HCT116 (cell line): ENCODE data around the gene DGCR8. TPM values are rescaled to one million over a fixed set of nuclear protein-coding genes. Genes with fewer than 3 reads are reported as not detected.

ENCODE experiments used
- ATAC-seq: fragments of 200-7000 bp; cut with Tn5 transposase; 2 replicates; pipeline ENCODE4 v1.9.1; 2020; ENCODE audit warnings: mild to moderate bottlenecking, moderate library complexity
- BruUV-seq: library from RNA; stranded (reverse); fragments of 400-500 nt; replicated peaks from 2 replicates; lab custom pipeline; 2021; lab: Mats Ljungman, UMichigan
- CTCF ChIA-PET: fragments of 300-600 bp; sonication (Branson Sonifier 250); formaldehyde crosslinking; loops from one replicate; lab custom pipeline; 2021; ENCODE audit warnings: antibody characterized with exemption; lab: Charles Lee
- POLR2A ChIA-PET: fragments of 300-600, 350-600 bp; sonication (Branson Sonifier 250); formaldehyde crosslinking; loops from one replicate; lab custom pipeline; 2021; ENCODE audit warnings: antibody characterized with exemption; lab: Charles Lee
- RAD21 ChIA-PET, 2 experiments: fragments of 300-600 bp; sonication (Branson Sonifier 250); formaldehyde crosslinking; loops; one replicate each; lab custom pipeline; 2023; ENCODE audit warnings: low total read pairs in 2 of 2; ENCODE audit not compliant: uncharacterized antibody in 2 of 2, unreplicated experiment in 2 of 2, low non-redundant PET in 1 of 2; lab: Charles Lee
- DNase-seq: peaks from one replicate; pipeline ENCODE4 v3.0.0-alpha.2; 2010; ENCODE audit warnings: low read depth, low spot score
- H2AFZ ChIP-seq: fragments of 200-600 bp; shearing (Covaris generic), sonication (generic); 2 replicates; pipeline ENCODE4 v1.6.1; 2017; ENCODE audit warnings: low read depth, mixed run types, mixed read lengths, antibody characterized with exemption, low read length; ENCODE audit not compliant: poor library complexity, severe bottlenecking
- H3K27ac ChIP-seq: 2 replicates; pipeline ENCODE4 v1.5.1; 2012; ENCODE audit warnings: low read depth, low read length
- H3K27me3 ChIP-seq: fragments of 200-600 bp; sonication (generic); 2 replicates; pipeline ENCODE4 v1.6.1; 2016; ENCODE audit warnings: mixed run types, low read length, mixed read lengths; ENCODE audit not compliant: insufficient read depth
- H3K36me3 ChIP-seq, 2 experiments: fragments of 200-500 bp in 1 of 2; fragments of 200-600 bp in 1 of 2; sonication (Bioruptor generic) in 1 of 2; sonication (generic) in 1 of 2; 2 replicates each; pipeline versions ENCODE4 v1.5.1 to v1.6.1; 2014 to 2016; ENCODE audit warnings: low read length in 2 of 2, inconsistent platforms in 1 of 2, mixed read lengths in 1 of 2, mixed run types in 1 of 2; ENCODE audit not compliant: insufficient read depth in 2 of 2, control insufficient read depth in 1 of 2
- H3K4me1 ChIP-seq, 2 experiments: fragments of 200-600 bp in 1 of 2; sonication (generic) in 1 of 2; 2 replicates each; pipeline versions ENCODE4 v1.5.1 to v1.6.1; 2012 to 2017; ENCODE audit warnings: low read length in 2 of 2, inconsistent platforms in 1 of 2, mild to moderate bottlenecking in 1 of 2, mixed read lengths in 1 of 2, mixed run types in 1 of 2, moderate library complexity in 1 of 2; ENCODE audit not compliant: insufficient read depth in 2 of 2, control insufficient read depth in 1 of 2
- H3K4me2 ChIP-seq: fragments of 200-600 bp; sonication (generic); 2 replicates; pipeline ENCODE4 v1.6.1; 2017; ENCODE audit warnings: mixed run types, low read length, mixed read lengths
- H3K4me3 ChIP-seq, 2 experiments: fragments of 200-600 bp in 1 of 2; sonication (generic) in 1 of 2; replicated peaks in 1 of 2; 2 replicates each; pipeline ENCODE4 v1.5.1; 2011 to 2016; ENCODE audit warnings: low read length in 2 of 2, control low read depth in 1 of 2, low read depth in 1 of 2, mild to moderate bottlenecking in 1 of 2, mixed read lengths in 1 of 2, mixed run types in 1 of 2
- H3K79me2 ChIP-seq: fragments of 200-600 bp; sonication (generic); 2 replicates; pipeline ENCODE4 v1.6.1; 2017; ENCODE audit warnings: mild to moderate bottlenecking, mixed run types, low read length, moderate library complexity, mixed read lengths; ENCODE audit not compliant: insufficient read depth
- H3K9ac ChIP-seq: fragments of 200-600 bp; sonication (generic); 2 replicates; pipeline ENCODE4 v1.6.1; 2016; ENCODE audit warnings: low read length, mixed read lengths
- H3K9me2 ChIP-seq: fragments of 200-600 bp; sonication (generic), shearing (Covaris generic); 2 replicates; pipeline ENCODE4 v1.6.1; 2017; ENCODE audit warnings: mixed run types, mild to moderate bottlenecking, moderate library complexity; ENCODE audit not compliant: insufficient read depth
- H3K9me3 ChIP-seq, 2 experiments: fragments of 200-500 bp in 1 of 2; fragments of 200-600 bp in 1 of 2; sonication (Bioruptor generic) in 1 of 2; sonication (generic) in 1 of 2; 2 replicates each; pipeline ENCODE4 v1.6.1; 2014 to 2017; ENCODE audit warnings: low read length in 2 of 2, mixed read lengths in 2 of 2, inconsistent platforms in 1 of 2, low read depth in 1 of 2, mild to moderate bottlenecking in 1 of 2, mixed run types in 1 of 2, moderate library complexity in 1 of 2; ENCODE audit not compliant: control insufficient read depth in 1 of 2, insufficient read depth in 1 of 2
- H4K20me1 ChIP-seq: fragments of 200-600 bp; sonication (generic), shearing (Covaris generic); 2 replicates; pipeline ENCODE4 v1.6.1; 2017; ENCODE audit warnings: mixed run types, mild to moderate bottlenecking, moderate library complexity; ENCODE audit not compliant: insufficient read depth
- CBX3 ChIP-seq: IDR thresholded peaks from 2 replicates; pipeline ENCODE4 v1.6.1; 2012; ENCODE audit warnings: low read depth
- CEBPB ChIP-seq: IDR thresholded peaks from 2 replicates; pipeline ENCODE4 v1.6.1; 2012; ENCODE audit warnings: low read depth
- EGR1 ChIP-seq: IDR thresholded peaks from 2 replicates; pipeline ENCODE4 v1.6.1; 2012; ENCODE audit warnings: low read depth
- ELF1 ChIP-seq: IDR thresholded peaks from 2 replicates; pipeline ENCODE4 v1.6.1; 2012; ENCODE audit warnings: low read depth, borderline replicate concordance
- EZH2phosphoT487 ChIP-seq: fragments of 200-600 bp; IDR thresholded peaks from 2 replicates; pipeline ENCODE4 v1.6.1; 2018; ENCODE audit warnings: antibody characterized with exemption, borderline replicate concordance
- FOSL1 ChIP-seq: IDR thresholded peaks from 2 replicates; pipeline ENCODE4 v1.6.1; 2012; ENCODE audit warnings: low read depth
- POLR2A ChIP-seq: IDR thresholded peaks from 2 replicates; pipeline ENCODE4 v1.7.0; 2011; ENCODE audit warnings: borderline replicate concordance; ENCODE audit not compliant: insufficient read depth, insufficient read length; ENCODE audit errors: extremely low read depth
- POLR2AphosphoS5 ChIP-seq: IDR thresholded peaks from 2 replicates; pipeline ENCODE4 v1.6.1; 2011; ENCODE audit warnings: mild to moderate bottlenecking, low read depth, low read length, moderate library complexity
- RAD21 ChIP-seq: IDR thresholded peaks from 2 replicates; pipeline ENCODE4 v1.6.1; 2012; ENCODE audit warnings: low read depth, mild to moderate bottlenecking
- SRF ChIP-seq: IDR thresholded peaks from 2 replicates; pipeline ENCODE4 v1.6.1; 2012; ENCODE audit warnings: low read depth
- intact Hi-C: fragments of 100-400 bp; cut with micrococcal nuclease; formaldehyde crosslinking; loops from 2 replicates; pipeline ENCODE4 v1.10.0; 2022
- total RNA-seq: library from RNA; stranded (reverse); gene quantifications from one replicate; pipeline ENCODE4 v1.2.1, GENCODE V29; 2021; ENCODE audit not compliant: unreplicated experiment
- TF ChIP-seq, protein P1 (sequence below): IDR thresholded peaks from 2 replicates; pipeline ENCODE4 v1.6.1; 2012; ENCODE audit warnings: low read depth
- TF ChIP-seq, protein P2 (sequence below): IDR thresholded peaks from 2 replicates; pipeline ENCODE4 v1.6.1; 2012
- TF ChIP-seq, protein P3 (sequence below), 3 experiments: fragments of 200-600 bp in 1 of 3; sonication (generic) in 1 of 3; IDR thresholded peaks in 2 of 3; conservative IDR thresholded peaks in 1 of 3; 2 replicates each; pipeline ENCODE4 v1.5.1; 2012 to 2017; ENCODE audit warnings: low read depth in 2 of 3, low read length in 2 of 3, antibody characterized with exemption in 1 of 3, borderline replicate concordance in 1 of 3, control low read depth in 1 of 3, mild to moderate bottlenecking in 1 of 3, mixed read lengths in 1 of 3, mixed run types in 1 of 3, moderate library complexity in 1 of 3; ENCODE audit not compliant: insufficient read depth in 1 of 3

Gene DGCR8
- total RNA-seq, 1 experiment from 2014 or later: 43.8 TPM

DNA sequence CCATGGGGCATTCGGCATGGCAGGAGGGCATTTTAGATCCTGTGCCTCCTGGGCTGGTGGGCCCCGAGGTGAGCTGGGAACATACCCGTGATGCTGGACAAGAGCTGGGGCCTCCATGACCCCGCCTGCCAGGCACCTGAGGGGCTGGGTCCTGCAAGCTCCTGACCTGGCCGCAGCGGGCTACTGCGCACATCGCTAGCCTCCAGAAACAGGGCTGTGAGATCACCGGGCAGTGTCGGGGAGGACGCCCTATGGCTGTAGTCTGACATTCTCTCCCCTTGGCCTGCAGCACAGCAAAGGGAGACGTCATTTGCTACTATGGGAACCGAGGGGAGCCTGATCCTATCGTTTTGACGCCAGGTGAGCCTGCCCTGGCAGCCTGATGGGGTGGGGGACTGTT lies 24.4 kb upstream of the DGCR8 start:
- TF ChIP-seq SRF (no peak), CEBPB (no peak), FOSL1 (no peak), CBX3 (no peak)
- H3K4me3 ChIP-seq: no peak overlapping the region
- POLR2A ChIA-PET: no interaction called here
- H3K27me3 ChIP-seq: no peaks in the 10 kb centered on the region
- no peak overlapping the region for H3K9ac ChIP-seq
- H3K4me2 ChIP-seq: no peak overlapping the region
- RAD21 ChIA-PET: no interaction called here
- no peak overlapping the region for H2AFZ ChIP-seq
- no peaks in the 10 kb centered on the region for H3K4me1 ChIP-seq
- H3K27ac ChIP-seq: no peak overlapping the region
- DNase-seq (no peak), ATAC-seq (no peak)
- CTCF ChIA-PET: no interaction called here
- no peaks in the 10 kb centered on the region for H3K79me2 ChIP-seq
- H3K9me3 ChIP-seq: no peaks in the 10 kb centered on the region
- H3K36me3 ChIP-seq: peaks cover 0 to 3% of the 10 kb centered on the region in 2 experiments; a peak in 2 of 4 replicates
- no peaks in the 10 kb centered on the region for H3K9me2 ChIP-seq
- H4K20me1 ChIP-seq: no peaks in the 10 kb centered on the region
- intact Hi-C loops: no loop called here
- BruUV-seq: no TSS peak

DNA sequence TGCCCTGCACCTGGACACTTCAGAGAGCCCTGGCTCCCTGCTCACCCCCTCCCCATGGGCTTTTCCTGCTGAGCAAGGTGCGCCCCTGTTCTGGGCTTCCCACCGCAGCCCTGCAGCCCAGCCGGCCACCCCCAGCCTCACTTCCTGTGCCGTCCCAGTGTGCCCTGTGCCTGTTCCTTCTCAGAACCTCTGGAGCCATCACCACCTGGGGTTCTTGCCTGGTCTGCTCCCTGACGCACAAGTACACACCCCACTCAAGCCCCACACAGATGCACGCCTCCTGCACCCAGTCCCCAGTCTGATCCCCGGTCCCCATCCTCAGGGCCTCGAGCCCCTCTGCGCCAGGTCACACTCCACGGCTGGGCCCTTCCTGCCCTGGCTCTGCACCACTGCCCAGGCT lies 23.9 kb upstream of the DGCR8 start:
- no peak for ATAC-seq

More for the DNA sequence above, 23.9 kb upstream of the DGCR8 start:
- Histone ChIP-seq H3K79me2 (no peaks in the 10 kb centered on the region), H3K27ac (no peak overlapping the region), H2AFZ (no peak overlapping the region), H3K4me2 (no peak overlapping the region), H3K9me3 (no peaks in the 10 kb centered on the region), H3K4me1 (peaks cover 0 to 3% of the 10 kb centered on the region in 2 experiments; a peak in 1 of 4 replicates), H3K27me3 (no peaks in the 10 kb centered on the region), H4K20me1 (no peaks in the 10 kb centered on the region), H3K9me2 (no peaks in the 10 kb centered on the region)
- no peak for DNase-seq
- ChIA-PET CTCF (no interaction called here), RAD21 (no interaction called here)
- TF ChIP-seq EGR1 (no peak), EZH2phosphoT487 (no peak), POLR2AphosphoS5 (no peak), CEBPB (no peak), RAD21 (no peak), FOSL1 (no peak), POLR2A (no peak), ELF1 (no peak)
- TF ChIP-seq, protein P1, sequence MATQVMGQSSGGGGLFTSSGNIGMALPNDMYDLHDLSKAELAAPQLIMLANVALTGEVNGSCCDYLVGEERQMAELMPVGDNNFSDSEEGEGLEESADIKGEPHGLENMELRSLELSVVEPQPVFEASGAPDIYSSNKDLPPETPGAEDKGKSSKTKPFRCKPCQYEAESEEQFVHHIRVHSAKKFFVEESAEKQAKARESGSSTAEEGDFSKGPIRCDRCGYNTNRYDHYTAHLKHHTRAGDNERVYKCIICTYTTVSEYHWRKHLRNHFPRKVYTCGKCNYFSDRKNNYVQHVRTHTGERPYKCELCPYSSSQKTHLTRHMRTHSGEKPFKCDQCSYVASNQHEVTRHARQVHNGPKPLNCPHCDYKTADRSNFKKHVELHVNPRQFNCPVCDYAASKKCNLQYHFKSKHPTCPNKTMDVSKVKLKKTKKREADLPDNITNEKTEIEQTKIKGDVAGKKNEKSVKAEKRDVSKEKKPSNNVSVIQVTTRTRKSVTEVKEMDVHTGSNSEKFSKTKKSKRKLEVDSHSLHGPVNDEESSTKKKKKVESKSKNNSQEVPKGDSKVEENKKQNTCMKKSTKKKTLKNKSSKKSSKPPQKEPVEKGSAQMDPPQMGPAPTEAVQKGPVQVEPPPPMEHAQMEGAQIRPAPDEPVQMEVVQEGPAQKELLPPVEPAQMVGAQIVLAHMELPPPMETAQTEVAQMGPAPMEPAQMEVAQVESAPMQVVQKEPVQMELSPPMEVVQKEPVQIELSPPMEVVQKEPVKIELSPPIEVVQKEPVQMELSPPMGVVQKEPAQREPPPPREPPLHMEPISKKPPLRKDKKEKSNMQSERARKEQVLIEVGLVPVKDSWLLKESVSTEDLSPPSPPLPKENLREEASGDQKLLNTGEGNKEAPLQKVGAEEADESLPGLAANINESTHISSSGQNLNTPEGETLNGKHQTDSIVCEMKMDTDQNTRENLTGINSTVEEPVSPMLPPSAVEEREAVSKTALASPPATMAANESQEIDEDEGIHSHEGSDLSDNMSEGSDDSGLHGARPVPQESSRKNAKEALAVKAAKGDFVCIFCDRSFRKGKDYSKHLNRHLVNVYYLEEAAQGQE: no peak
- TF ChIP-seq, protein P2, sequence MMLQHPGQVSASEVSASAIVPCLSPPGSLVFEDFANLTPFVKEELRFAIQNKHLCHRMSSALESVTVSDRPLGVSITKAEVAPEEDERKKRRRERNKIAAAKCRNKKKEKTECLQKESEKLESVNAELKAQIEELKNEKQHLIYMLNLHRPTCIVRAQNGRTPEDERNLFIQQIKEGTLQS: no peak
- TF ChIP-seq, protein P3, sequence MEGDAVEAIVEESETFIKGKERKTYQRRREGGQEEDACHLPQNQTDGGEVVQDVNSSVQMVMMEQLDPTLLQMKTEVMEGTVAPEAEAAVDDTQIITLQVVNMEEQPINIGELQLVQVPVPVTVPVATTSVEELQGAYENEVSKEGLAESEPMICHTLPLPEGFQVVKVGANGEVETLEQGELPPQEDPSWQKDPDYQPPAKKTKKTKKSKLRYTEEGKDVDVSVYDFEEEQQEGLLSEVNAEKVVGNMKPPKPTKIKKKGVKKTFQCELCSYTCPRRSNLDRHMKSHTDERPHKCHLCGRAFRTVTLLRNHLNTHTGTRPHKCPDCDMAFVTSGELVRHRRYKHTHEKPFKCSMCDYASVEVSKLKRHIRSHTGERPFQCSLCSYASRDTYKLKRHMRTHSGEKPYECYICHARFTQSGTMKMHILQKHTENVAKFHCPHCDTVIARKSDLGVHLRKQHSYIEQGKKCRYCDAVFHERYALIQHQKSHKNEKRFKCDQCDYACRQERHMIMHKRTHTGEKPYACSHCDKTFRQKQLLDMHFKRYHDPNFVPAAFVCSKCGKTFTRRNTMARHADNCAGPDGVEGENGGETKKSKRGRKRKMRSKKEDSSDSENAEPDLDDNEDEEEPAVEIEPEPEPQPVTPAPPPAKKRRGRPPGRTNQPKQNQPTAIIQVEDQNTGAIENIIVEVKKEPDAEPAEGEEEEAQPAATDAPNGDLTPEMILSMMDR (IDR thresholded peaks at IDR 0.05 in 2 of 3, conservative IDR thresholded peaks at IDR 0.05 in 1 of 3; ENCODE audit: borderline replicate concordance in 1 of 3, insufficient read depth in 1 of 3, low read depth in 2 of 3, low read length in 2 of 3): no peak
- TF ChIP-seq, all 23 proteins: peak for 0
- POLR2A ChIA-PET: no interaction called here
- intact Hi-C loops: no loop called here
- no TSS peak for BruUV-seq
- Histone ChIP-seq H3K4me3 (no peak overlapping the region), H3K36me3 (peaks cover 0 to 3% of the 10 kb centered on the region in 2 experiments; a peak in 2 of 4 replicates), H3K9ac (no peak overlapping the region)
